ENCODE data around the gene ELP4. TPM values are rescaled to one million over a fixed set of nuclear protein-coding genes. Genes with fewer than 3 reads are reported as not detected.
"Not testable (repeated sequence)": the region's sequence is repeated elsewhere in the genome, so short reads cannot be mapped to it uniquely, and the experiment has no call there.

The ELP4 gene, protein sequence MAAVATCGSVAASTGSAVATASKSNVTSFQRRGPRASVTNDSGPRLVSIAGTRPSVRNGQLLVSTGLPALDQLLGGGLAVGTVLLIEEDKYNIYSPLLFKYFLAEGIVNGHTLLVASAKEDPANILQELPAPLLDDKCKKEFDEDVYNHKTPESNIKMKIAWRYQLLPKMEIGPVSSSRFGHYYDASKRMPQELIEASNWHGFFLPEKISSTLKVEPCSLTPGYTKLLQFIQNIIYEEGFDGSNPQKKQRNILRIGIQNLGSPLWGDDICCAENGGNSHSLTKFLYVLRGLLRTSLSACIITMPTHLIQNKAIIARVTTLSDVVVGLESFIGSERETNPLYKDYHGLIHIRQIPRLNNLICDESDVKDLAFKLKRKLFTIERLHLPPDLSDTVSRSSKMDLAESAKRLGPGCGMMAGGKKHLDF
- total RNA-seq = 12.6 TPM
- long read RNA-seq, full-length matches to known transcripts = 14 of 20 reads
- long read RNA-seq, partial matches to known transcripts = 0 of 20 reads
- long read RNA-seq, other reads (novel, unspliced or antisense) = 6 of 20 reads

DNA sequence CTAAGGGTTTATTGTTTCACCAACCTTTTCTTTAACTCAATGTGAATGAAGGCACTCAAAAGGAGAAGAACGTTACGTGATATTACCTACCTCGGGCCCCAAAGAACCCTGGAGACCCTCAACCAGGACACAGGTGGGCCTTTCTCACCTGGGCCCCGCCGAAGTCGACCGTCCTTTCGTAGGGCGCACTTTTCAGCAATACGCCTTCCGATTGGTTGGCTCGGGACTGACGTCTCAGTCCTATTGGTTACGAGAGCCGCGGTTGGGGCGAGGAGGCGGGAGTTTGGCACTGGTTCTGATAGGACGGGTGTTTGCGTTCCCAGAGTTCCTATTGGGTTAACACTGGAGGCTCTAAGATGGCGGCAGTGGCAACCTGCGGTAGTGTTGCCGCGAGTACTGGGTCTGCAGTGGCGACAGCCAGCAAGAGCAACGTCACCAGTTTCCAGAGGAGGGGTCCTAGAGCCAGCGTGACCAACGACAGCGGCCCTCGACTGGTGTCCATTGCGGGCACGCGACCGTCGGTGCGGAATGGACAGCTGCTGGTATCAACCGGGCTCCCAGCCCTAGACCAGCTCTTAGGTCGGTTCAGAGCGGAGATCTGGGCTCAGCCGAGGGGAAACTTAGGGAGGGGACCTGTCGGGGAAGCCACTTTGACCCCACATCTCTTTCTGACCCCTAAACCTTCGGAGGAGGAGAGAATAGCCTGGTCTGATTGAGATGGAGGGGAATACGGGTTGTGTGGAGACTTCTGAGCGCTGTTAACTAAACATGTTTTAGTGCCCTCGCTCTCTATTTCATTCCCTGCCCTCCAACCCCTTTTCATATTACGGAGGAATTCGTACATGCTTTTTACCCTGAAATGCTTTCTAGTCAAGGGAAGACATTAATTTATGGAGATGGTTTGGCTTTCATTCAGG is at the start of gene ELP4, which contains the start of gene IMMP1L:
Gene ELP4 (plus strand): TSS at position 339 of the 917 bp plus-strand sequence. CDS start 18 bp downstream, at position 357.
Gene IMMP1L (minus strand): TSS at position 194 of the 917 bp plus-strand sequence. CDS start 46,346 bp downstream, outside the sequence.
- intact Hi-C loops (cut with DNase I) = no loop called here
- DNase-seq (ENCODE audit: low spot score) = peak; percentile 97

DNA sequence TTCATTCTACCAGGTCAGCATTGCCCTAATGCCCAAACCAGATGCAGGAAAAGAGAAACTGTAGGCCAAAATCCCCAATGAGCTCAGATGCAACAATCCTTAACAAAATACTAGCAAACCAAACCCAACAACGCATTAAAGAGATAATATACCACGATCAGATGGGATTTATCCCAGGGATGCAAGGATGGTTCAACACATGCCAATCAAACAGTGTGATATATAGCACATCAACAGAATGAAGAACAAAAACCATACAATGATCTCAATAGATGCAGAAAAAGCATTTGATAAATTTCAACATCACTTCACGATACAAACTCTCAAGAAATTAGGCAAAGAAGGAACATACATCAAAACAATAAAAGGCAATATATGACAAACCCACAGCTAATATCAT is 45.1 kb upstream of the ELP4 start:
- intact Hi-C loops (cut with DNase I) = no loop called here
- no peak for DNase-seq (ENCODE audit: low spot score)

DNA sequence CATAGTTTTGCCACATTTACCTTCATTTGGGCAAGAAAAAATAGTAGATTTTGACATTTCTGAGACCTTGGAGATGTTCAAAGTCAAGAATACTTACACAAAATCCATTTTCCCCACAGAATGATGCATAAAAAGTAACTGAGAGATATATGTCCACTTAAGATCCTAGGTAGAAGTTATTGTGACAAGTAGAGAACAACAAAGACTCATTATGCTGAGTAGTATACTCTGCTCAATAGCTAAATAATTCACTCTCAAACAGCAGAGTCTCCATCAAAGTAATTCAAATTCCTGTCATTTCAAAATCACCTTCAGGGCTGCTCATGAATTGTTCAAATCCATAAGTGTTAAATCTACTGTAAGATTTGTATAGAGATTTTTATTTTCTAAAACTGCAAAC is 35.5 kb upstream of the ELP4 start:
- intact Hi-C loops (cut with DNase I) = no loop called here
- DNase-seq (ENCODE audit: low spot score) = no peak

DNA sequence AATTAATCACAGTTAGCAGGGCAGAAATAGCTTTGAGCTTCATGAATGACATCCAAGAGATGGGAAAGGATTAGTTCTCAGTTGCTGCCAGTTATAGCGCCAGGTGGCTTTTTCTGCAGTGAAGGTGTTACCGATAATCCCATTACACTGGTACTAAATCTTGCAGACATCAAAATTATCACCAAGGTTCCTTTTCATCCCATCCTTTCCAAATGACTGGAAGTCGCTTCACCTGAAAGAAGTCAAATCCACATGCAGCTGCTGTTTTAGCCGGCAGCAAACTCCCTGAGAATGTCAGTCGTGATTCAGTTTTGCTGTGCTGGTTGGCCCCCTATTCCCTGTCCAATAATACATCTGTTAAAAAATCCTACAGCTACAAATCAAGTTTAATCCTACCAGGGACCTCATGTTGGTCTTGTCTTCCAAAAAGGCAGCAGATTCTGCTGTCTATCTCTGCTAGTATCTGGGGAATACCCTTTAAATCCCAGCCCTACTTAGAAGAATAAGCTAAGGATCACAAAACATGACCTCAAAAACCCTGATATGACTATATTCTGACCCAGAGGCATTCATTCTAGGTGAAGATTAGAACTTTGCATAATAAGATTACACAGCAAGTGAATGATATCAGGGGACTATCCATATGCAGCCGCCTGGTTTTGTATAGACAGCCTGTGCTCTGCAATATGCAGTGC is 31.9 kb upstream of the ELP4 start:
- intact Hi-C loops (cut with DNase I) = no loop called here
- no peak for DNase-seq (ENCODE audit: low spot score)

DNA sequence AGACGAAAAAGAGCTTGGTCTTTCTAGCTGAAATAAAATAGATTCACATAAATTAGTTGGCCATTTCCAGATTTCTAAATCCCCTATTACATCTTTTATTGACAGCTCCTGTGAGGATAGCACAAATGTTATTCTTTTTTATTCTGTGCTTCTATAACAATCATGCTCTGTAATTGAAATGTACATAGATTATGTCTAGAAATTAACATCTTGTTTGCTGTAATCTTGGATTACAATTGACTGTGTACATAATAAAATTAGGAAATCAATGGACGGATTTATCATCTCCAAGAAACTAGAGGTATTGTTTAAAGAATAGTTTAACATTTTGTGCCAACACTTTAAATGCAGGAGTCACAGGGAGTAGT is 31.4 kb upstream of the ELP4 start:
- no peak for DNase-seq (ENCODE audit: low spot score)
- intact Hi-C loops (cut with DNase I) = no loop called here

DNA sequence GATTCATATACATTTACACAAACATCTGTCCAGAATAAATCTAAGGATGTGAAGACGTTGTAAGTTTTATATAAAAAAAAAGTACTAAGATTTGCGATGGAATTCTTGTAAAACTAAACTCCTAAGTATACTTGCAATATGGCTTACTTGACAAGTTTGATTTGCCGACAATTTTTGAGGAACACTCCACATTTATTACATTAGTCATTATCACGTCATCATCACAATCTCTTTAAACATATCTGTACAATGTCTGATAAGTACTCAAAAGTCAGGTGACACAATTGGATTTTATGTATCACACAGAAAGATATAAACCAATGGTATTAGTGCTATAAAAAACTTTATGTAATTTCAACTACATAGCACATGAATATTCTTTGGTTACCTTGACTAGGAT is 30.5 kb upstream of the ELP4 start:
- DNase-seq (ENCODE audit: low spot score) = no peak
- intact Hi-C loops (cut with DNase I) = no loop called here

DNA sequence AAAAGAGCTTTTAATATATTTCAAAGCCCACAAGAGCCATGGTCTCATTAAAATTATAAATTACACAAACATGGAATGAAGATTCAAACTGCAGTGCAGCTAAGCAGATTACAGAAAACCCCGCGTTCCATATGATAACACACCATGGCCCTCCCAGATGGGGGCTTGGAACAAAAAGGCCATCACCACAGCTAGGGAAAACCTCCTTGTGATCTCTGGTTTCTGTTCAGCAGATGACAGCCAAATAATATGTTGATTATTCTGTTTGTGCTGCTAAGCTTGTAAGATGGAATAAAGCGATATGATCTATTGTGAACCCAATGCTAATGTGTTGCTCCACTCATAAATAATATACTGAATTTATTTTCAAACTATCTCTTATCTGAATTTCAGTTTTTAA is 28.6 kb upstream of the ELP4 start:
- DNase-seq (ENCODE audit: low spot score) = no peak
- intact Hi-C loops (cut with DNase I) = no loop called here

DNA sequence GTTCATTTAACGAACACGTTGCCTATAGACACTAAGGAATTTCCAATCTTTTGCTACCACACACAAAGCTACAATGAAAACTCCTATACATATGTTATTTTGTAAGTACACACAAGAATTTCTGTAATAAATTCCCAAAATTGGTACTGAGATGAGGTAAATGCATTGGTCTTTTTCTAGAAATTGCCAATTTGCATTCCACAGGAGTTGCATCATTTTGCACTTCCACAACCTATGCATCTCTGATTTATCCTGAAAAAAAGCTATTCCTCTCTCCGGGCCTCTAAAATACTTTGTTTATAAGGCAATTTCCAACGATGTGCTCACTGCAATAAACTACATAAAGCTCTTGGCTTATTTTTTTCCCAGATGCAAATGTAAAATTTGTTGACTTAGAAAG is 25.1 kb upstream of the ELP4 start:
- intact Hi-C loops (cut with DNase I) = no loop called here
- no peak for DNase-seq (ENCODE audit: low spot score)

DNA sequence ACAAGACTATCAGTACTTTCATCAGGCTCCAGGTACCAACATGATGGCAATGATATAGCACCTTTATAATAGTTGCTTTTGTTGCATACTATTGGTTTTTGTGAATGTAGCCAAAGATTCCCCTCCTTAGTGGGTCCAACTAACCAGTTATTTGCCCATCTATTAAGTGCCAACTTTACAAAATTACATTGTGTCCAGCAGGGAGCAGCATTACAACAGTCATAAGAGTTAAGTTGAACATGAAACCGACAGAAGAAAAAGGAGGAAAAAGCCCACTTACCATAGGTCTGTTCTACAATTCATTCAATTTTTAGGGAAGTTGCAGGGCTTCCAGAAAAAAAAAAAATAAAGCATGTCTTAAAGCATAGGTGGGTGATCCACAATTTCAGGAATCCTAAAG is 21.7 kb upstream of the ELP4 start:
- intact Hi-C loops (cut with DNase I) = no loop called here
- no peak for DNase-seq (ENCODE audit: low spot score)

DNA sequence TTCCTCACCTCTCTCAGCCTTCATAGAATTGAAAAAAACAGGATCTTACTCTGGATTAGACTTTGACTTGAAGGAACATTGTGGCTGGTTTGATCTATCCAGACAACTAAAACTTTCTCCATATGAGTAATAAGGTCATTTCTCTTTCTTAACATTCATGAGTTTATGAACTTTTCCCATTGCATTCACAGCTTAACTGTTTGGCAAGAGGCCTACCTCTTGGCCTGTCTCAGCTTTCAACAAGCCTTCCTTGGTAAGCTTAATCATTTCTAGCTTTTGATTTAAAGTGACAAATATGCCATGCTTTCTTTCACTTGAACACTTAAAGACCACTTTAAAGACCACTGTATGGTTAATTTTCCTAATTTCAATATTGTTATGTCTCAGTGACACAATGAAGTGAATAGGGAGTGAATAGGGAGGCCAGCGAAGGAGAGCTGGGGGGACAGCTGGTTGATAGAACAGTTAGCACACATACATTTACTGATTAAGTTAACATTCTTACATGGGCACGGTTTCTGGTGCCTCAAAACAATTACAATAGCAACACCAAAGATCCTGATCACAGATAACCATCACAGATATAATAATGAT is 17.1 kb upstream of the ELP4 start:
- intact Hi-C loops (cut with DNase I) = no loop called here
- no peak for DNase-seq (ENCODE audit: low spot score)

DNA sequence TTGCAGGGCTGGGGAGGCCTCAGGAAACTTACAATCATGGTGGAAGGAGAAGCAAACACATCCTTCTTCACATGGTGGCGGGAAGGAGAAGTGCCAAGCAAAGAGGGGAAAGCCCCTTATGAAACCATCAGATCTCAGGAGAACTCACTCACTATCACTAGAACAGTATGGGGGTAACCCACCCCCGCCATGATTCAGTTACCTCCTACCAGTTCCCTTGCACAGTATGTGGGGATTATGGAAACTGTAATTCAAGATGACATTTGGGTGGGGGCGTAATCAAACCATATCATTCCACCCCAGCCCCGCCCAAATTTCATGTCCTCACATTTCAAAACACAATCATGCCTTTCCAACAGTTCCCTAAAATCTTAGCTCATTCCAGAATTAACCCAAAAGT is 16.3 kb upstream of the ELP4 start:
- intact Hi-C loops (cut with DNase I) = no loop called here
- no peak for DNase-seq (ENCODE audit: low spot score)

DNA sequence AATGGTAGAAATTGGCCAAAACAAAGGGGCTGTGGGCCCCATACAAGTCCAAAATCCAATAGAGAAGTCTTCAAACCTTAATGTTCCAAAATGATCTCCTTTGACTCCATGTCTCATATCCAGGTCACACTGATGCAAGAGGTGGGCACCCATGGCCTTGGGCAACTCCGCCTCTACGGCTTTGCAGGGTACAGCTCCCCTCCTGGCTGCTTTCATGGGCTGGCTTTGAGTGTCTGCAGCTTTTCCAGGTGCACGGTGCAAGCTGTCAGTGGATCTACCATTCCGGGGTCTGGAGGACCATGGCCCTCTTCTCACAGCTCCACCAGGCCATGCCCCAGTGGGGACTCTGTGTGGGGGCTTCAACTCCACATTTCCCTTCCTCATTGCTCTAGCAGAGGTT is 15.8 kb upstream of the ELP4 start:
- intact Hi-C loops (cut with DNase I); DNase-seq (ENCODE audit: low spot score): not testable (repeated sequence)

DNA sequence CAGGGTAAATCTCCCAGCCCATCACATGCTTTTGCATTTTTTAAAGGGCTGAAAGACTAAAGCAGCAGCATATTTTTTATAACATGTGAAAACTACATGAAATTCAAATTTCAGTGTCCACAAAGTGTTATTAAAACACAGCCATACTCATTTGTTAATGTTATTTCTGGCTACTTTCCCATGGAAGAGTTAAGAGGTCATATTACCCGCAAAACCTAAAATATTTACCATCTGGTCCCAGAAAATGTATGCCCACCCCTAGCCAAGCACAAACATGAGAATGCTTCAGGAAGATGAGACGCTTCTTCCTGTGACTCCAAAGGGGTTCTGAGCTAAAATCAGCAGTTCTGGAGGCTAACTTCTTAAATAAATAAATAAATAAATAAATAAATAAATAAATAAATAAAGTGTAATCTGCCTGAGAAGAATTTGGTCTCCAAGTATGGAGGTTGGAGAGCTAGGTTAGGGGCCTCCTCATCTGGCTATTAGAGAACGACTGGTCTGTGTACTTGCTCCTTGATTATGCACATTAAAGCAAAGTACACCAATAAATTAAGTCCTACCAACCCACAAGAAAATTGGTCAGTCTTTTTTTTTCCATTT is 9.9 kb upstream of the ELP4 start:
- intact Hi-C loops (cut with DNase I) = no loop called here
- DNase-seq (ENCODE audit: low spot score) = no peak

DNA sequence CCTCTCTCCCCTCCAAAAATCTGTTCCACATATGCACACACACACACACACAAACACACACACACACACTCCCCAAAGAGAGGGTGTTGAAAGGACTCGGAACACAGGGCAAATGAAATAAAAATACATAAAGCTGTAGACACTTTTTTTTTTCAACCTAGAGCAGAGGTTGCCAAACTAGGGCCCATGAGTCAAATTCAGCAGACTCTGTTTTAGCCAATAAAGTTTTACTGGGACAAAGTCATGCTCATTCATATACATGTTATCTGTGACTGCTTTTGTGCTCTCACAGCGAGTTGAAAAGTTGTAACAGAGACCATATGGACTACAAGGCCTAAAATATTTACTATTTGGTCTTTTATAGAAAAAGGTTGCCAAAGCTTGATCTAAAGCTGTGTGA is 9.0 kb upstream of the ELP4 start:
- intact Hi-C loops (cut with DNase I) = no loop called here

DNA sequence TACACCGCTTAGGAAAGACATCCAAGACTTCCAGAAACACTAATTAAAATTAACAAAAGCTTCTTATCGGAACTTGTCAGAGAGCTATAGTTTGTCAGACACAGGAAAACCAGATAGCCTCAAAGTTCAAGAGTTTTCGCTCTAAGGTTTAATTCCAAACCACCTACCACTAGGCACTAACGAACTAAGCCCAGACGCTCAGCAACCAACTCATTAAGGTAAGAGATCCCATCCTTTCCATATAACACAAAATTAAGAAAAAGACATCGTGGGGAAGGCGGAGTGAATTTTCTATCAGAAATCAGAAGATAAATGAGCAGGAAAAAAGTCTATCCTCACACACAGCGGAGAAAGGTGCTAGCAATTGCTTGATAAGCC is 527 bp upstream of the ELP4 start:
- intact Hi-C loops (cut with DNase I) = no loop called here
- no peak for DNase-seq (ENCODE audit: low spot score)

More for the DNA sequence above, 9.0 kb upstream of the ELP4 start:
- no peak for DNase-seq (ENCODE audit: low spot score)

DNA sequence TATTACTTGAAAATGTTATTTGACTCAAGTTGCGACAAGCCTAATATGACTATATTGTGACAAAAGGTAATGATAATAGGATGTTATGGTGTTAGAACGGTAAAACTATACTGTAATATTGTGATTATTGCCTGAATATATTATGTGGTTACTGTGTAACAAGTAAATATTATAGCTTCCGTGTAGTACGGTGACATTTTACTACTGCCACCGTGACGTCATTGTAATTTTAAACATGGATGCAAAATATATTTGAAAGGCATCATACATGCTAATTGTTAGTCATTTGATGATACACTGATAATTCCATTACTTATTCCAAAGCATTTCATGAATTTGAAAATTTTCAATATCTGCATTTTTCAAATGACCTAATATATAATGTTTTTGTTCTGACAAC is 2.5 kb downstream of the ELP4 start:
- intact Hi-C loops (cut with DNase I) = no loop called here
- DNase-seq (ENCODE audit: low spot score) = no peak

DNA sequence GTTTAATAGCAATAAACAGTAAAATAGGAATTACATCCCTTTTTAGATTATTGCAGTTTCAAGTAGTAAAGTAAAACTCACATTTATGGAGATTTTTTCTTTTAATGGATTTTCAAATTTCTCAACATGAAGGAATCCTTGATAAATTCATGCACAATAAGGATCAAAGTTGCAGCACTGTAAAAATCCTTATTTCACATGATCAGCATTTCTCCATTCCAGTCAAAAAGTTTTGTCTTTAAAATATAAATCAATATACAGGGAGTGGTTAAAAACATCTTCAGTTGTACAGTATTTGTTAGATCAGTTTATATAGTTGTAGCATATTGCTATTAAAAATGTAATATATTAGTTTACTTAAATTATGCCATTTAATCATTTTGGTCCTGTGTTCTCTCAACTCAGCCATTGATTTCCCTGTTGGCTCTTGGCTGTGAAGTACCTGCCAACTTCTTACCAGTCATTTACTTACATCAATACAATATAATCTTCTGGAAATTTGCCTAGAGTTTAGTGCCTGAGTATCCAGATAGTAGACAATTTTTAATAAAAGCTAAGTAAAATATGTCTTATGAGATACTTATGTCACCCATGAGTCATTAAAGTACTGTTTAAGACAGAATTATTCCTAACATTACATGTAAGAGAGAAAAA is 12.1 kb downstream of the ELP4 start:
- intact Hi-C loops (cut with DNase I) = no loop called here
- no peak for DNase-seq (ENCODE audit: low spot score)

DNA sequence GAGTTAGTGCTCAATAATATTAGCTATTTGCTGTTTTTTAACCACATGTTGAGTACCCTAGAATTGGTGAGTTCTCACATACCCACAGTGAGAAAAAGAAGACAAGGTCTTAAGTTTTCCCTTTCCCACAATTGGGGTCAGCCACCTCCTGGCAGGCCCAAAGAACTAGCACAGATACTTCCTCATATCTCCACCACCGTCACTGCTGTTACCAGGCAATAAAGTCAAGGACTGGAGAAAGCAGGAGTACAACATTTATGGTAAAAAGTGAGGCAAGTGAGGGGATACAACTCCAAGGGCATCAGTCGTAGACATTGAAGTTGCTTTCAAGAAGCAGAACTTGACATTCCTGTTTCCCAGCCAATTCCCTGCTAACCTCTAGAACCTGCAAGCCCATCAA is 19.6 kb downstream of the ELP4 start:
- no peak for DNase-seq (ENCODE audit: low spot score)
- intact Hi-C loops (cut with DNase I) = no loop called here

DNA sequence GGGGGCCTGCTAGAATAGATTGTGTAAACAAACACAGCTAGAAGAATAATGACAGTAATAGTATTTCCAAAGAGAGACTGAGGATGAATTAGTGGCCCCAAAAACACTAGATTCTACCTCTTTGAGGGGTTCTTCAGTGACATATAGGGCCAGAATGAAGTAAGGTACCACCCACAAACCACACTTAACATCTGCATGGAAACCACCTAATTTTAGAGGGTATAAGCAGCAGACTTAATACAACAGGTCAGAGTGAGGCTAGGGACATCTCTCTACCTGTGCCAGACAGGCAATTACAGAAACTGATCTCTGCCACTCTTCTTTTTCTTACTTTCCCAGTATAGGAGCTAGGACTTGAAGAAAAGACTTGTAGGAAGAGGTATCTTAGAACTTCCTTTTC is 20.1 kb downstream of the ELP4 start:
- intact Hi-C loops (cut with DNase I) = no loop called here
- no peak for DNase-seq (ENCODE audit: low spot score)

Measured in cardiac septum (tissue), 1 donor.